ENCODE data around the gene AGAP5.

- TF ChIP-seq USF1 (IDR thresholded peaks at IDR 0.05; ENCODE audit: borderline replicate concordance, extremely low read length, insufficient read depth, low read depth, low read length) (no peak), EZH2 (IDR thresholded peaks at IDR 0.05; ENCODE audit: borderline replicate concordance, control insufficient read depth, low read depth, low read length) (no peak), ATF3 (IDR thresholded peaks at IDR 0.05; ENCODE audit: borderline replicate concordance, extremely low read depth, low read depth, low read length) (no peak), MAX (IDR thresholded peaks at IDR 0.05; ENCODE audit: low read depth, low read length) (no peak)
Measured at GRCh38 chr10:73627300-73627699, 70.6 kb downstream of the AGAP5 start.
